ENCODE results near the gene FGF12.

Gene FGF12

GRCh38 chr3:192727032-192727847 is at the start of gene FGF12:
TSS of gene FGF12 (minus strand) at chr3:192727541.
- no peak for TF ChIP-seq CTCF (IDR thresholded peaks at IDR 0.05)

DNA sequence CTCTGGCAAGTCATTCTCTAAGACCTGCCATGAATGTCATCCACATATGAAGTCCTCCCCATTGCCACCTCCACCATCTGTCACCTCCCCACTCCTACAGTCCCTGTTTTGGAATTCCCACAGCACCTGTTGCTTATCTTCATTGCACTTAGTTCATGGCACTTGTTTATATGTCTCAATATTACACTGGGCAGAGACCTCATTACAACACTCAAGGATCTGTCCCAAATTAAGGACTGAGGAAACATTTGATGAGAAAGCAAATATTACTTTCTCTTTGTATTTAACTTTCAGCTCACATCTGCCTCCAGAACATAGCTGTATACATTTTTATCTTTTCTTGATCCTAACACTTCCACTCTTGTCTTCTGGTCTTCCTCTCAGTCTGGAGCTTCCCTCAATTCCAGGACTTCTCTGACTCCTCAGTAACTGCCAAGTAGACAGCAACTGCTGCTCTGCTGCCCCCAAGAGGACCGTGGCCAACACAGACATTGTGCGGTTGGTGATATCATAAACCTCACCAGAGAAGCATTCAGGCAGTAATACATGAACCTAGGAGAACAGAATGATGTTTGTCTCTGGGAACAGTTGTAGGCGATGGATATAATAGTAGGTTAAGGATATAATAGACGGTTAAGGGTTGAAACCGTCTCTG is 45.0 kb upstream of the FGF12 start:
- TF ChIP-seq CTCF (IDR thresholded peaks at IDR 0.05), result peak; percentile 63

DNA sequence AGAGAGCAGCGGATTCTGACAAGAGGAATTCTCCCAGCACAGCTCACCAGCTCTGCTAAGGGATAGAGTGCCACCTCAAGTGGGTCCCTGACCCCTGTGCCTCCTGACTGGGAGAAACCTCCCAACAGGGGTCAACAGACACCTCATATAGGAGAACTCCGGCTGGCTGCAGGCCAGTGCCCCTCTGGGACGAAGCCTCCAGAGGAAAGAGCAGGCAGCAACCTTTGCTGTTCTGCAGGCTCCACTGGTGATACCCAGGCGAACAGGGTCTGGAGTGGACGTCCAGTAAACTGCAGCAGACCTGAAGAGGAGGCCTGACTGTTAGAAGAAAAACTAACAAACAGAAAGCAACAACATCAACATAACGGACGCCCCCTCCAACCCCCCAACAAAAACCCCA is 31.3 kb upstream of the FGF12 start:
- TF ChIP-seq CTCF (IDR thresholded peaks at IDR 0.05), result no peak

DNA sequence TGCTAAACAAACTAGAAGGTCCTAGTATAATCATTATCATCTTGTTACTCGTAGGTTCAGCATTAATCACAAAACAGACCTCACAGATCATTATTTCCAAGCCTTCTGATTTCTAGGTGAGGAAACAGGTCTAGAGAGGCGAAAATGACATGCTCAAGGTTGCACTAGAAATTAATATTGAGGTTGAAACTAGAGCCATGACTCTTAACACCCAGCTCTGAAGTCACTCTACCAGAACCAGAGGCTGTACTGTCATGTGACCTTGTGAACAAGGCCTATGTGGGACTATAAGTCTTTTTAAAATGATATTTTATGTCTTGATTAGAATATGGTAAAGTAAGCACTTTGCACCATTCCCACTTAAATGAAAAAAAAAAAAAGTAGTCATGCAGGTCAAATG is 23.8 kb upstream of the FGF12 start:
- no peak for TF ChIP-seq CTCF (IDR thresholded peaks at IDR 0.05)

DNA sequence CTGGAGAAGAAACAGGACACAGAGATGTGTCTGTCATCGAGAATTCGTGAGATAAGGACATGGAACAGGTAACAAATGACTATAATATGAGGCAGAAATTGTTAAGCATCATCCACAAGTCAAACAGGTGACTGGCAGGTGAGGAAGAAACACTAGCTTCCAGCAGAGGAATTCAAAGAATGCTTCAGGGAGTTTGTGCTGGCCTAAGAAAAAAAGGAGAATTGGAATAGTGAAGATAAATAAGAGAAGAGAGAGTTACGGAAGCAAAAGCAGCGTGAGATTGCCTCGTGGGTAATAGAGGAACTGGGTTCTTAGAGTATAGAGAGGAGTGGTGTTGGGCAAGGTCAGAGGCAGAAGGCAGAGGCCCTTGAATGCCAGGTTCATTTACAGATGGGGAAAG is 22.9 kb upstream of the FGF12 start:
- TF ChIP-seq CTCF (IDR thresholded peaks at IDR 0.05), result no peak

DNA sequence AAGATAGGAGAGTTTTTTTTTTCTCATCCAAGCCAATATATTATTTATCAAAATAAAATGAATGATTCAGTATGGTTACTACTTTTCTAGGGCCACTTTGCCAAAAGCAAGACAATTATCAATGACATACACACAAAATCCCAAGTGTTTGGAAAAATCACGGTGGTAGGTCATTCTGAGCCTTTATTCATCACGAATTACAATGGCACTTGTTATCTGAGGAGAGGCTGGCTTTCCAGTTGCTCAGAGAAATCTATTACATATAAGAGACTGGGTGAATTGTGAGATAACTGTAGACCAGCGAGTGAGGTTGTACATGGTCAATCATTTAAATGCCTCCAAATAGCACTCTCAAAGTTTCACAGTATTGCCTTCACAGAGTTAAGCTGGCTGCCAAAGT is 20.4 kb upstream of the FGF12 start:
- no peak for TF ChIP-seq CTCF (IDR thresholded peaks at IDR 0.05)

DNA sequence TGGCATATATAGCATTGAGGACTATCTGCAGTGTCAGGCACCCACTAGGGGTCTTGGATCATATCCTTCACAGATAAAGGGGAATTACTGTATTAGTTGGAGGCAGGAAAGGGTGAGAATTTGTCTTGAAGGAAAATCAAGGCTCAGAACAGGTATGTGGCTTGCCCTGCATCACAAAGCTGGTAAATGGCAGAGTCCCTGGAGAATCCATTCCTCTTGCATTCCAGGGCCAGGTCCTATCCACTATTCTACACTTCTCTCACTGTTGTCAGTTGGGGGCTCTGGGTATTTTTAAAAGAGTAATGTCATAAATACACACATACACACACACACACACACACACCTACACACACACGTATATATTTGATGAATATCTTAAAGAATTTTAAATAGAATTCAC is 19.8 kb upstream of the FGF12 start:
- no peak for TF ChIP-seq CTCF (IDR thresholded peaks at IDR 0.05)
